DND-41 (cell line): Measurements from ENCODE around the gene LEF1.

Experiments used
- CTCF ChIP-seq: IDR thresholded peaks from 2 replicates; pipeline ENCODE4 v1.5.1; 2012; ENCODE audit warnings: borderline replicate concordance, low read length, moderate library complexity, mild to moderate bottlenecking; ENCODE audit not compliant: poor library complexity, severe bottlenecking; ENCODE audit errors: extremely low read depth
- EZH2 ChIP-seq: IDR thresholded peaks from 3 replicates; pipeline ENCODE4 v1.6.1; 2012; ENCODE audit warnings: borderline replicate concordance, low read depth, mild to moderate bottlenecking, moderate library complexity, low read length, inconsistent platforms; ENCODE audit not compliant: severe bottlenecking

- TF ChIP-seq EZH2: no peak
- TF ChIP-seq CTCF: peak; percentile 39
These were observed 73.7 kb downstream of the LEF1 start for GRCh38 chr4:108094923-108095482.
